Measurements from ENCODE around the gene GOT1. TPM values are rescaled to one million over a fixed set of nuclear protein-coding genes. Genes with fewer than 3 reads are reported as not detected.

The GOT1 gene
- 50.7 and 58.8 TPM in 2 replicates for total RNA-seq (2014; rRNA removed; shearing (Covaris generic))

- peak; percentile 99 for DNase-seq (ENCODE audit: low spot score)
Observed at GRCh38 chr10:99430451-99431189, at the start of gene GOT1. GOT1 (minus strand) TSS chr10:99430624; CDS start chr10:99430565, 59 bp downstream.

DNA sequence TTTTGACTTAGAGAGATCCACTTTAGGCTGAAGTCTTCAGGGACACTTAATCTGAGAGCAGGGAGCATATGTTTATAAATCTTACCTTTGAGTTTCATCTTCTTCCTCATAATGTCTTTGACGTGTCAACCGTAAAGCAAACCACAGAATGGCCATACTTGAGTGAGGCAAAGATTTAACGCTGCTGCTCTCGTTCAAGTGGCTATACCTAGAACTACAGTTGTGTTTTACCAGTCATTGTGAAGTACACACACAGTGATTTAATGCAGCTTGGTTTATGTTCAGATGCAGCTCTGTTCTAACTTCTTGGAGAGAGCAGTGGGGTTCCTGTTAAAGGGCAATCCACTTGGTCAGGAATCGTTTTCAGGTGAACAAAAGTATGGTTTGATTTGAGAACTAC lies 39.9 kb upstream of the GOT1 start:
- no peak for DNase-seq (ENCODE audit: low spot score)

GRCh38 chr10:99467236-99467999 lies 37.0 kb upstream of the GOT1 start:
- DNase-seq (ENCODE audit: low spot score), result peak; percentile 22

GRCh38 chr10:99466632-99467223 lies 36.3 kb upstream of the GOT1 start:
- no peak for DNase-seq (ENCODE audit: low spot score)

GRCh38 chr10:99461230-99461629 lies 30.8 kb upstream of the GOT1 start:
- no peak for DNase-seq (ENCODE audit: low spot score)

GRCh38 chr10:99460070-99460469 lies 29.6 kb upstream of the GOT1 start:
- no peak for DNase-seq (ENCODE audit: low spot score)

DNA sequence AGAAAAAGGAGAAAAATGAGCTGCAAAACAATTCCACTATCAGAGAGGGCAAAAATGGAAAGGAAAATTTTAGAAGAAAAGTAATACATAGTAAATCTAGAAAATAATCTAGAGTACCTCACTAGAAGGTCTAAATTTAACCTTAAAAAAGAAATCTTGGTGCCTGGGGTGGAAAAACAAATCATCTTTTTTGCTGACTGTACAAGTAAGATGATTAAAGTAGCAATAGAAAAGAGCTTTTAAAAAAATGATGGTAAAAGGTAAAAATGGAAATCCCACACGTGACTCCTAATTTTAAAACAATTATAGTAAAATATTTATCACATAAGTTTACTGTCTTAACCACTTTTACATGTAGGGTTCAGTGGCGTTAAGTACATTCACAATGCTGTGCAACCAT lies 28.8 kb upstream of the GOT1 start:
- DNase-seq (ENCODE audit: low spot score), result no peak

DNA sequence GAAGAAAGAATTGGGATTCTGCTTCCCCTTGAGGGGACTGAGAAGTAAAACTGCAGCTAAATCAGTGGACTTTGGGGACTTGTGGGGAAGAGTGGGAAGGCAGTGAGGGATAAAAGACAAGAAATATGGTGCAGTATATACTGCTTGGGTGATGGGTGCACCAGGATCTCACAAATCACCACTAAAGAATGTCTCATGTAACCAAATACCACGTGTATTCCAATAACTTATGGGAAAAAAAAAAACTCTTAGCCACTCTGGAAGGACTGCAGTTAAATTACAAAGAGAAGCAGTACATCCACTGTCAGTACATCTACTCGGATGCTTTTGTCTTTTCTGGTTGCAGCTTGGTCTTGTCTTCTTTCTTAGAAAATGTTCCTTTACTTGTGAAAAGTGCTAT lies 27.4 kb upstream of the GOT1 start:
- peak; percentile 30 for DNase-seq (ENCODE audit: low spot score)

GRCh38 chr10:99456931-99457288 lies 26.5 kb upstream of the GOT1 start:
- DNase-seq (ENCODE audit: low spot score), result no peak

DNA sequence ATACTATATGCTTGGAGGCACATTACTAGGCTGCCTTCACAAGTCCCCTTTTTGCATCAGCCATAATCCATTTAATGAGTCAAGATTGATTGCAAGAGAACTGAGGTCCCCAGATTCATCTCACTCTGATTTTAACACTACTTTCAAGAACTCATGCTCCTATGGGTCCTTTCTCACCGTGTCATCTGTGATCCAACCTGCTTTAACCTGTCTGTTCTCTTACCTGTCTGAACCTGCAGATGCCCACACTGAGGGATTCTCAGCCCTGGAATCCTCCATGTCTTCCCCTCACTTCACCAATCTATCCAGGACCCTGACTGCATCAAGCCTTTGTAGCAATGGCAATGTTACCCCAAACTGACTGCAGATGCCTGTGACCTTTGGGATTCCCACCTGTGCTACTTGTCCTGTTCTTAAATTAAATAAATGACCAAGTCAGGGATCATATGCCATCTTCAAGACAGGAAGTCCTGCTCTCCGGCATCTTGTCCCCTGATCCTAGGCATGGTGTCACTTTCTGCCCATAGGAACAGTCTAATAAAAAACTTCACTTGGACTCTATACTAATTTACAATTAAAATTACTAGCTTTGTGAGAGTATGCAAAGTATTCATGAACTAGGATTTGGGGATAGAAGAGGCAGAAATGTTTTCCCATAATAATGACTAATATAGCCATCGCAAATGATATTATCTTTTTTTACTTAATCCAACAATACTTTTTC lies 25.9 kb upstream of the GOT1 start:
- no peak for DNase-seq (ENCODE audit: low spot score)

DNA sequence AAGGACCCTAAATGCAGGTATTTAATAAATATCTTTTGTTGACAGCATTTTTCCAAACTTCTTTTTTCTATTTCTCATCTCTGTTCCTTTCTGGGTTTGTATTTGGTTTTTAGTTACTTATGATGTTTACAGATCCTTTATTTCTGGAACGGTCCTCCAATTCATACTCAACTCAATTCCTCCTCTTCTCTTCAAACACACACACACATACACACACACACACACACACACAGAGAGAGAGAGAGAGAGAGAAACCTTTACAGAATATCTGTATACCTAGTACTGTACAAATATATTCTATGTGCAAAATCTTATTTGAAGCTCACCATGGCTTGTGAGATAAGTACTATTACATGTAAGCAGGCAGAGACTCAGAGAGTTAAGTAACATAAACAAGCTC lies 21.6 kb upstream of the GOT1 start:
- DNase-seq (ENCODE audit: low spot score), result no peak

DNA sequence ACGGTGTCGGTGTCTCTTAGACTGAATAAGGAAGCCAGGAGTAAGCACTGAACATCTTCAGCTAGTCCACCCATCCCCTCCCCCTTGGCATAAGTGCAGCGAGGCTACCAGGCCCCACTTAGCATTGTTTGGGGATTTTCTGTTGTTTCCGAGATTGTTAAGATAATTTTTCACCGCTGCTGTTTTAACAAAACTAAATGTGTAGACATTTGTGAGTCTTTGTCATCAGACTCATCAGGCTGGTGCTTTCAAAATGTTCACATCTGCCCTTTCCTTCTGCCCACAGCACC lies 21.0 kb upstream of the GOT1 start:
- no peak for DNase-seq (ENCODE audit: low spot score)

GRCh38 chr10:99450624-99451498 lies 20.4 kb upstream of the GOT1 start:
- no peak for DNase-seq (ENCODE audit: low spot score)

- DNase-seq (ENCODE audit: low spot score), result no peak
Observed at GRCh38 chr10:99450156-99450555, 19.7 kb upstream of the GOT1 start.

- no peak for DNase-seq (ENCODE audit: low spot score)
Observed at GRCh38 chr10:99449023-99449422, 18.6 kb upstream of the GOT1 start.

DNA sequence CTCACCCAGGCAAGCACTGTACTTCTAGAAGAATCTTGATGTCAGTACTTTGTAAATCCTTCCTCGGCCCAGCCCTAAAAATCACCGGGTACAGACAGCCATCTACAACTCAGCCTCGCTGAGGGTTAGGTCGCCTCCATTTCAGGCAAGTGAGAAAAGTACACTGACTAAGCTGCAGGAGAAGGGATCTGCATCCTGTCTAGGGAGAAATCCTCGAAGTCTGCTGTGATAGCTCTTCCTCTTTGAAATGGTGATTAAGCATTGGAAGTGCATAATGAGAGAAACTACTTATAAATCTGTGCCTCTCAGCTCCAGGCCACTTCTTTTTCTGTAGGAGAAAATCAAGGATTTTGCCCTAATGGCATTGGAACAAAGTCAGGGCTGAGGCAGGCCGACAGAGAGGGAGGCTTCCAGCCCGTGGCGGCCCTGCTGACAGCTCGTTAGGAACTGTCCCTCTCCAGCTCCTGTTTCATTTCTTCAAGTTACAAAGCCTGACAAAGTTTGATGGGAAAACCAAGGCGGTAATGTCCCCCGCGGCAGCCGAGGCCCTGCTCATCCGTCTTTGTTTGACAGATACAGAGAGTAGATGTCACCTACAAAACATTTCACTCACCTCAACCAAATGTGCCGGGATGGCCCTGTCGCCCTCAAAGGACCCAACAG lies 14.1 kb upstream of the GOT1 start:
- no peak for DNase-seq (ENCODE audit: low spot score)

DNA sequence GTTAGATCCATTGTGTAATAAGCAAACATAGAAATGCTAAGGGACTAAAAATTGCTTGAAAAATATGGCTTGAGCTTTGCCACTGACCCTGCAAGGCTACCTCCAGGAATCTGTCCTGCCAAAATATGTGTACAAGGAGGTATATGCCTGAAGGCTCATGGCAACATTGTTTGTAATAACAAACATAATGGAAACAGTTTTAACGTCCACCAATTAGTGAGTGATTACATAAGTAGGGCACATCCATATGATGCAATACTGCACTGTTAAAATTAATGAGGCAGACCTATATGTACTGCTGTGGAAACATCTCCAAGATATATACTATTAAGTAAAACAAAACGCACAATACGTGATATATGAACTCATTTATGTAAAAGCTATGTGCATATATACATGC lies 13.1 kb upstream of the GOT1 start:
- no peak for DNase-seq (ENCODE audit: low spot score)

DNA sequence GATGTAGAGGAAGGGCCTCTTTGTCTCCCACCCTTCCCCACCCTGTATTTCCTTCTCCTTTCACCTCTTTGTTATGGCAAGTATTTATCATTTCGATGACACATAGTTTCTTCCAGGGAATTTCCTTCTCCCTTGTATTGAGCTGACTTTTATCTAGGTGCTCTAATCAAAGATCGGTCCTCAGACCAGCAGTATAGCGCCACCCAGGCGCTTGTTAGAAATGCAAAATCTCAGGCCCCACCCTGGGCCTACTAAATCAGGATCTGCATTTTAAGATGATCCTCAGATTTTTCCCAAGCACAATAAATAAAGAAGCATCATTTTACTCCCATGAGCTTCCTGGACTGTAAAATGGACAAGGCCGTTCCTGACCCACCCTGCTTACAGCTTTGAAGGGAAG lies 12.0 kb upstream of the GOT1 start:
- DNase-seq (ENCODE audit: low spot score), result no peak

- DNase-seq (ENCODE audit: low spot score), result no peak
Observed at GRCh38 chr10:99438890-99439289, 8.5 kb upstream of the GOT1 start.

DNA sequence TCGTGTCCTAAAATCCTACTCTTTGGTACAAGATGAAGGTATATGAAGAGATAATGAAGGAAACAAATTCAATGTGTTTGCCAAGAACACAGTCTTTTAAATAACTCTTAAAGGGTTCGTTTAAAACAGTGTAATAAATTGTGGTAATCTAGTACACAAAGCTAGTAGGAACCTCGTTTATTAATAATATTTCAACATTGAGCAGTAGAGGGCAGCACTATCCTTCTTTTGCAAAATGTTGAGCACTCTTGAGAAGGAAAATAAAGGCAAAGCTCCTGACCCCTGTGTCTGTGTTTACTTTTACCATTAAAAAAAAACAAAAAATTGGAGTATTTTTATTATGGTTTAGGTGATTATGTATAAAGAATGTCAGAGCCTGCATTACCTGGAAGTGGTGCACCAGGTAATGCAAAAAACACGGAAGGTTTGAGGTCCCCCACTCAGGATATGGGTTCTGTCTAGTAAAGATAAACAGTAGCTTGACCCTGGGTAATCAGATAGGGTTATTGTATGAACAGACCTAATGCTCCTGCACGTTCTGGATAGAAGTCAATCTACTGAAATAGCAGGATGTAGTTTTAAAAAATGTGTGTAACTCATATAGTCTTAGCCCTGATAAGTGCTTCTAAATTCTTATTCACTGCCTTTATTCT lies 5.7 kb upstream of the GOT1 start:
- DNase-seq (ENCODE audit: low spot score), result peak; percentile 43
